HUES64 (cell line): Measurements from ENCODE around the gene HOXD8.

Experiments
- H3K27ac ChIP-seq: 2 replicates; pipeline ENCODE4 v1.7.0; 2013; ENCODE audit warnings: low read depth, low read length, inconsistent platforms
- H3K27me3 ChIP-seq: 2 replicates; pipeline ENCODE4 v1.6.1; 2013; ENCODE audit warnings: mild to moderate bottlenecking, low read length; ENCODE audit not compliant: insufficient read depth
- H3K36me3 ChIP-seq: 2 replicates; pipeline ENCODE4 v1.6.1; 2013; ENCODE audit warnings: mild to moderate bottlenecking, low read length; ENCODE audit not compliant: insufficient read depth
- H3K4me1 ChIP-seq: 2 replicates; pipeline ENCODE4 v1.6.1; 2013; ENCODE audit warnings: mild to moderate bottlenecking, low read length, moderate library complexity; ENCODE audit not compliant: insufficient read depth
- H3K4me3 ChIP-seq: 2 replicates; pipeline ENCODE4 v1.5.1; 2013; ENCODE audit warnings: mild to moderate bottlenecking, low read length, moderate library complexity
- H3K9ac ChIP-seq: 2 replicates; pipeline ENCODE4 v1.6.1; 2013; ENCODE audit warnings: mild to moderate bottlenecking, low read depth, low read length
- H3K9me3 ChIP-seq: 2 replicates; pipeline ENCODE4 v1.6.1; 2013; ENCODE audit warnings: low read depth, low read length; ENCODE audit not compliant: insufficient read depth
- WGBS: fragments of 150-250, 120-280 bp; methylation state at CpG from one replicate; pipeline ENCODE4 v1.1.7; 2013; ENCODE audit warnings: missing lambda C conversion rate; 5-methylcytosine and 5-hydroxymethylcytosine counted together

The HOXD8 gene

DNA sequence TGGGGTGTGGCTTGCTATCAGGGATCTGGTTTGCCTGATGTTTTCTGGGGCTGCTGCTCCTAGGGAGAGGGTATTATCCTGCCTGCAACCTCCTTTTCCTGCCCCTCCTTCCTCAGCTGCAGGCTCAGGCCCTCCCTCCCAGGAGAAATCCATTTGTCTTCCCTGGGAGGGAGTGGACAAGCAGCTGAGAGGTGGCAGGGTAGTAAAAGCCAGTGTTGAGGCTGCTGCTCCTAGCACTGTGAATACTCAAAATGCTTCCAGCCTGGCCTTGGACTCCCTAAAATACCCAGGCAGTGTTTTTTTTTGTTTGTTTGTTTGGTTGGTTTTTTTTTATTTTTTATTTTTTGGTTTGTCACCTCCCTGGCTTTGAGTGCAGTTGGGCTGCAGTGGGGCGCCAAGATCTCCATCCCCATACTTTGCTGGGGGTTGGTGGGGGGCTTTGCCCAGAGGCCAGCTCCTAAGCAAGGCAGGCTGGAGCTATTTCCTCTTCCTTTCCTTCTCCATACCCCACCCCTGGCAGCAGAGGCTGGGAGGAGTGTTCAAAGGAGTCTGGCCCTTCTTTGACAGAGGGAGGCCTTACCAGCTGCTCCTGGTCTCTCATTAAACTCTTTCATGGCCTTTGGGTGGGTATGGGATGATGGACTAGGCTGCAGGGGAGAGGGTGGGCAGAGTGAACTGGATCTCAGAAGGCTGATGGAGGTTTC is 41.2 kb downstream of the HOXD8 start:
- no peaks in the 10 kb centered on the region for H3K9me3 ChIP-seq
- no peak overlapping the region for H3K27ac ChIP-seq
- H3K9ac ChIP-seq: no peak overlapping the region
- H3K36me3 ChIP-seq: no peaks in the 10 kb centered on the region
- H3K4me1 ChIP-seq: peaks cover 14% of the 10 kb centered on the region
- H3K4me3 ChIP-seq: no peak overlapping the region
- peaks cover 100% of the 10 kb centered on the region for H3K27me3 ChIP-seq
- WGBS: no CpG with 5 or more reads among the region's 1 CpG

GRCh38 chr2:176171351-176172006 is 42.0 kb downstream of the HOXD8 start:
- WGBS: 2% methylated on average over 50 of the region's 51 CpGs
- no peak overlapping the region for H3K27ac ChIP-seq
- no peaks in the 10 kb centered on the region for H3K9me3 ChIP-seq
- no peaks in the 10 kb centered on the region for H3K36me3 ChIP-seq
- peaks cover 17% of the 10 kb centered on the region for H3K4me1 ChIP-seq
- peaks cover 100% of the 10 kb centered on the region for H3K27me3 ChIP-seq
- H3K9ac ChIP-seq: no peak overlapping the region
- peak overlapping the region; percentile 34 for H3K4me3 ChIP-seq

DNA sequence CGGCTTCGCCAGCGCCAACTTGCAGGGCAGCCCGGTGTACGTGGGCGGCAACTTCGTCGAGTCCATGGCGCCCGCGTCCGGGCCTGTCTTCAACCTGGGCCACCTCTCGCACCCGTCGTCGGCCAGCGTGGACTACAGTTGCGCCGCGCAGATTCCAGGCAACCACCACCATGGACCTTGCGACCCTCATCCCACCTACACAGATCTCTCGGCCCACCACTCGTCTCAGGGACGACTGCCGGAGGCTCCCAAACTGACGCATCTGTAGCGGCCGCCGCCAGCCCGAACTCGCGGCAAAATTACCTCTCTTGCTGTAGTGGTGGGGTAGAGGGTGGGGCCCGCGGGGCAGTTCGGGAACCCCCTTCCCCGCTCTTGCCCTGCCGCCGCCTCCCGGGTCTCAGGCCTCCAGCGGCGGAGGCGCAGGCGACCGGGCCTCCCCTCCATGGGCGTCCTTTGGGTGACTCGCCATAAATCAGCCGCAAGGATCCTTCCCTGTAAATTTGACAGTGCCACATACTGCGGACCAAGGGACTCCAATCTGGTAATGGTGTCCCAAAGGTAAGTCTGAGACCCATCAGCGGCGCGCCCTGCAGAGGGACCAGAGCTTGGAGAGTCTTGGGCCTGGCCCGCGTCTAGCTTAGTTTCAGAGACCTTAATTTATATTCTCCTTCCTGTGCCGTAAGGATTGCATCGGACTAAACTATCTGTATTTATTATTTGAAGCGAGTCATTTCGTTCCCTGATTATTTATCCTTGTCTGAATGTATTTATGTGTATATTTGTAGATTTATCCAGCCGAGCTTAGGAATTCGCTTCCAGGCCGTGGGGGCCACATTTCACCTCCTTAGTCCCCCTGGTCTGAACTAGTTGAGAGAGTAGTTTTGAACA is 42.7 kb downstream of the HOXD8 start:
- 3% methylated on average over 59 of the region's 60 CpGs for WGBS
- H3K4me3 ChIP-seq: peak overlapping the region; percentile 34
- H3K27ac ChIP-seq: no peak overlapping the region
- H3K9me3 ChIP-seq: no peaks in the 10 kb centered on the region
- H3K4me1 ChIP-seq: peaks cover 17% of the 10 kb centered on the region
- no peak overlapping the region for H3K9ac ChIP-seq
- H3K36me3 ChIP-seq: no peaks in the 10 kb centered on the region
- H3K27me3 ChIP-seq: peaks cover 100% of the 10 kb centered on the region

- no peak overlapping the region for H3K9ac ChIP-seq
- WGBS: 8% methylated on average over 9 of the region's 14 CpGs
- H3K36me3 ChIP-seq: no peaks in the 10 kb centered on the region
- peaks cover 17% of the 10 kb centered on the region for H3K4me1 ChIP-seq
- no peak overlapping the region for H3K4me3 ChIP-seq
- H3K9me3 ChIP-seq: no peaks in the 10 kb centered on the region
- no peak overlapping the region for H3K27ac ChIP-seq
- peaks cover 100% of the 10 kb centered on the region for H3K27me3 ChIP-seq
Measured at GRCh38 chr2:176172895-176173566, 43.5 kb downstream of the HOXD8 start.

DNA sequence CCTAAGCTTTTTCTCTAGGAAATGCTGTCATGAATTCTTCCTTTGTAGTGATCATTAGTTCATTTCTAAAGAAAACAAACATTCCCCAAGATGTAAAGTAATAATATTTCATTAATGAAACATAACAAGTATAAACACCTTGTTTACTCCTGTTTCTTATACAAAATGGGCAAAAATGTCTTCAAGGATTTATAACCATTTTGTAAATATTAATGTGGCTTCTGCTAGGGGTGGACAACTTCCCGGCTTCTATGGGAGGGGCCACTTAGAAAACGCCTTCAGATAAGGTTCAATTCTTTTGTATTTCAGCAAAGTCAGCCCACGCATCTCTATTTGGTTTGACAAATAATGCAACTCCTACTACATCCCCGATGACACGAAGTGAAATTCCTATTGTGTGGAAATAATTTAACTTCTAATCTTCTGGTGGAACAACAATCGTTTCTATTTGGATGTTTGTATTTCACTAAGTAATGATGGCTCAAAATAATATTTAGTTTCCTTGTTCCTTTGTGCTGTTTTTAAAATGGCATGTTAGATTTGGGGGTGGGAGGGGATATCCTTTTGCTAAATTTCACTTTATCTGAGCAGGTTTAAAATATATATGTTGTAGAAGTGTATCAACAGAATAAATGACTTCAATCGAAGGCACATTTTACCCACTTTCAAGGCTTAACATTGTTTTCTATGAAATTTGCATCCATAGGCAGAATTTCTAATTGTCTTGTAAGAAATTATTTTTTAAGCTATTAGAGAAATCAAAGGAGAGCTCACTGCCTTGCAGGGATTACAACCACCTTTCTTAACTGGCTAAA is 44.3 kb downstream of the HOXD8 start:
- Histone ChIP-seq H3K27me3 (peaks cover 100% of the 10 kb centered on the region), H3K4me1 (peaks cover 19% of the 10 kb centered on the region), H3K9ac (no peak overlapping the region), H3K9me3 (no peaks in the 10 kb centered on the region), H3K36me3 (no peaks in the 10 kb centered on the region), H3K4me3 (no peak overlapping the region), H3K27ac (no peak overlapping the region)
- 14% methylated on average over 4 of the region's 7 CpGs for WGBS

DNA sequence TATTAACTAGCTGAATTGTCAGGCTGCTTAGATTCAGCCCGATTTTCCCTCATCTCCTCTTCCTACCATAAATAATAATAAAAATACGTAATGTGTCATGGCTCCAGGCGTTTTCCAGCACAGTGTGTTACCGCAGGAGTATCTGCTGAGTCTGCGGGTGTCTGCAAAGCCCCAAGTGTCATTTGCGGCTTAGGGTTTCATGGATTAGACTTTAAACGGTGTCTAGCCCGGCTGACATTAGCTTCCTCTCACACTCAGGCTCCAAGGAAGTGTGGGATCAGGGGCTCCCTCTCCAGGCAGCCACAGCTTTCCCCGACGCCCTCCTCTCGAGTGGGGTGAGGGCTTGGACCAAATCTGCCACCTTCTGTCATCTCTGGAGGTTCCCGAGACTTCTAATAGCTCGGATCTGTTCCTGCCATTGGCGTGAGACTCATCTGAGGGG is 44.9 kb downstream of the HOXD8 start:
- no peaks in the 10 kb centered on the region for H3K36me3 ChIP-seq
- H3K9ac ChIP-seq: no peak overlapping the region
- 4% methylated on average over 14 of the region's 14 CpGs for WGBS
- peaks cover 100% of the 10 kb centered on the region for H3K27me3 ChIP-seq
- peaks cover 21% of the 10 kb centered on the region for H3K4me1 ChIP-seq
- H3K27ac ChIP-seq: no peak overlapping the region
- no peaks in the 10 kb centered on the region for H3K9me3 ChIP-seq
- 0 out of 2 replicates have a peak overlapping the region, but pooled peaks have one; percentile 28 for H3K4me3 ChIP-seq

- under 1% methylated on average over 47 of the region's 47 CpGs for WGBS
- peaks cover 21% of the 10 kb centered on the region for H3K4me1 ChIP-seq
- H3K36me3 ChIP-seq: no peaks in the 10 kb centered on the region
- no peak overlapping the region for H3K27ac ChIP-seq
- no peak overlapping the region for H3K9ac ChIP-seq
- peaks cover 100% of the 10 kb centered on the region for H3K27me3 ChIP-seq
- peak overlapping the region; percentile 28 for H3K4me3 ChIP-seq
- H3K9me3 ChIP-seq: no peaks in the 10 kb centered on the region
Measured at GRCh38 chr2:176174824-176175708, 45.6 kb downstream of the HOXD8 start.

- H3K27me3 ChIP-seq: peaks cover 100% of the 10 kb centered on the region
- H3K27ac ChIP-seq: no peak overlapping the region
- no peak overlapping the region for H3K4me3 ChIP-seq
- no peaks in the 10 kb centered on the region for H3K36me3 ChIP-seq
- no peak overlapping the region for H3K9ac ChIP-seq
- H3K9me3 ChIP-seq: no peaks in the 10 kb centered on the region
- WGBS: 32% methylated on average over 4 of the region's 7 CpGs
- H3K4me1 ChIP-seq: peaks cover 21% of the 10 kb centered on the region
Measured at GRCh38 chr2:176175709-176176607, 46.5 kb downstream of the HOXD8 start.

- Histone ChIP-seq H3K9ac (no peak overlapping the region), H3K27me3 (peaks cover 100% of the 10 kb centered on the region), H3K9me3 (no peaks in the 10 kb centered on the region), H3K36me3 (no peaks in the 10 kb centered on the region), H3K4me1 (peaks cover 21% of the 10 kb centered on the region), H3K27ac (no peak overlapping the region), H3K4me3 (peak overlapping the region; percentile 45)
- WGBS: 0% methylated on average over 12 of the region's 12 CpGs
Measured at GRCh38 chr2:176177580-176178037, 48.1 kb downstream of the HOXD8 start.
